GM12872 (cell line): ENCODE measurements around the gene ALDH9A1.

Source experiments
- CTCF ChIP-seq: IDR thresholded peaks from 3 replicates; pipeline ENCODE4 v1.5.1; 2011; ENCODE audit warnings: low read depth, mild to moderate bottlenecking, low read length, moderate library complexity; ENCODE audit not compliant: insufficient read depth

Gene ALDH9A1

GRCh38 chr1:165696625-165697100 lies 1.7 kb downstream of the ALDH9A1 start:
- no peak for TF ChIP-seq CTCF

DNA sequence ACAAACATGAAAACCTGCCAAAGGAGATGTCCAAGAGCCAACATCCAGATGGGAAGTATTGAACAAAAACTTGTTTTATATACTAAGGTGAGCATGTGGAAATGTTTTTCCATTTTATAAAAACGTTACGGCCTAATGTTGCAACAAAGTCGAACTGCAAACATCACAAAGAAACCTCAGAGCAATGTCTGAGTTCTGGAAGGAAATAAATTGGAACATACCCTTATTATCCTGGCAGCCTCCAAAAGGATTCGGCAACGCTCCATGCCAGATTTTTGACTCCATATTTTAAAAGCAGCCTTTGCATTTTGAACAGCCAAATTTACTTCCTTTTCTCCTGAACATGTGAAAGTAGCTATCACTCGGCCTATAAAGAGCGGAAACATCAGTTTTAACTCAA lies 3.3 kb downstream of the ALDH9A1 start:
- no peak for TF ChIP-seq CTCF

DNA sequence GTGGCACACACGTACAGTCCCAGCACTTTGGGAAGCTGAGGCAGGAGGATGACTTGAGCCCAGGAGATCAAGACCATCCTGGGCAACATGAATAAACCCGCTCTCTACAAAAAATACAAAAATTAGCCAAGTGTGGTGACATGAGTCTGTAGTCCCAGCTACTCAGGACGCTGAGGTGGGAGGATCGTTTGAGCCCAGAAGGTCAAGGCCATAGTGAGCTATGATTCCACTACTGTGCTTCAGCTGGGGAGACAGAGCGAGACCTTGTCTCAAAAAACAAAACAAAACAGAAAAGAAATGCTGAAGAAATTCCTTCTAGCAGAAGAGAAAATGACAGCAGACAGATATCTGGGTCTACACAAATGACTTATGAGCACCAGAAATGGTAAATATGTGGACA lies 10.3 kb downstream of the ALDH9A1 start:
- TF ChIP-seq CTCF, result no peak

GRCh38 chr1:165686971-165687433 lies 11.4 kb downstream of the ALDH9A1 start:
- TF ChIP-seq CTCF, result no peak

DNA sequence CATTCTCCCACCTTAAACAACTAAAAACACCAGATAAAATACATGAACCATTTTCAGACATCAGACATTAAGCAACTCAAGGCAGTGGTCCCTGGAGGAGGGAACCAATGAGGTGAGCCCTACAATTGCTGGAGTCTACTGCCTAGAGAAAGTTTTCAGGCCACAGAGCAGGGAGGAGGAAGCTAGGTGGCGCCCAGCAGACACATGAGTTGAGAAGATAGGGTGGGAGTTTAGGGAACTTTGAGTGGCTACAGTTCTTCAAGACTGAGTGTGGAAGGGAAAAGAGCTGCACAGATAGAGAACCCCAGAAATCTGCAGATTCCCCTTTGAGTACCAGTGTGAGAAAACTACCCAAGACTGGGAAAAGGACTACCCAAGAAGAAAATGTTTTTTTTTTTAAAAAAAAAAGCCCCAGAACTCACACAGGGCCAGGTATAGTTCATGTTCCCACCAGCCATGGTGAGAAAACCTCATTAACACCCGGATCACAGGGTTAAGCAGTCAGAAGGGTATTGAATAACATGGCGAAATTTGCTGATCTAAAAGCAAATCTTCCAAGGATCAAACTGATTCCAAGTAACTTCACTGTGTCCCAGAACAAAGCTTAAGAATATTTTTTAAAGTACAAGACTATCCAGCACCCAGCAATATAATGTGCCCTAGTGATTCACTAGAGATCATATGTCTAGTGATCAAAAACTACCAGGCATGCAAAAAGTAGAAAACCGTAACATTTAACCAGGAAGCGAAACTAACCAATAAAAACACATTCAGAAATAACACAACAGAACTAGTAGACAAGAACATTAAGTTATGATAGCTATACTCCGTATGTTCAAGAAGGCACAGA lies 12.0 kb downstream of the ALDH9A1 start:
- TF ChIP-seq CTCF, result peak; percentile 27; the same call in 2 of the 3 replicates

- TF ChIP-seq CTCF, result no peak
These were observed 14.4 kb downstream of the ALDH9A1 start for GRCh38 chr1:165683848-165684485.

- TF ChIP-seq CTCF, result no peak
These were observed 18.1 kb downstream of the ALDH9A1 start for GRCh38 chr1:165680303-165680702.
